Trophoblast cell (in vitro differentiated cells and primary cell): Measurements from ENCODE around the gene VWC2.

ENCODE experiments used
- DNase-seq, 2 donors: peaks; one replicate each; pipeline ENCODE4 v3.0.0-alpha.2; 2016
- H2AFZ ChIP-seq: 2 replicates; pipeline ENCODE4 v1.6.1; 2013; ENCODE audit warnings: low read length, moderate library complexity, mild to moderate bottlenecking; ENCODE audit not compliant: insufficient read depth, poor library complexity
- H2AK5ac ChIP-seq: 2 replicates; pipeline ENCODE4 v1.6.1; 2013; ENCODE audit warnings: mild to moderate bottlenecking, low read length
- H2BK120ac ChIP-seq: 2 replicates; pipeline ENCODE4 v1.6.1; 2013; ENCODE audit warnings: low read length, mild to moderate bottlenecking, moderate library complexity; ENCODE audit not compliant: insufficient read depth, poor library complexity
- H2BK12ac ChIP-seq: 2 replicates; pipeline ENCODE4 v1.6.1; 2013; ENCODE audit warnings: mild to moderate bottlenecking, low read length, moderate library complexity
- H2BK5ac ChIP-seq: 2 replicates; pipeline ENCODE4 v1.6.1; 2013; ENCODE audit warnings: low read length, low read depth, moderate library complexity, mild to moderate bottlenecking; ENCODE audit not compliant: poor library complexity
- H3K14ac ChIP-seq: 2 replicates; pipeline ENCODE4 v1.6.1; 2013; ENCODE audit warnings: mild to moderate bottlenecking, low read length
- H3K18ac ChIP-seq: 2 replicates; pipeline ENCODE4 v1.6.1; 2013; ENCODE audit warnings: mild to moderate bottlenecking, low read length
- H3K23ac ChIP-seq: 2 replicates; pipeline ENCODE4 v1.6.1; 2013; ENCODE audit warnings: low read length
- H3K27ac ChIP-seq: 2 replicates; pipeline ENCODE4 v1.5.1; 2013; ENCODE audit warnings: low read depth, mild to moderate bottlenecking, inconsistent platforms, low read length, moderate library complexity
- H3K27me3 ChIP-seq: 2 replicates; pipeline ENCODE4 v1.6.1; 2013; ENCODE audit warnings: inconsistent platforms, mild to moderate bottlenecking, low read length, moderate library complexity; ENCODE audit not compliant: insufficient read depth
- H3K36me3 ChIP-seq, 2 experiments: 1 replicate in 1 of 2; 2 replicates in 1 of 2; pipeline ENCODE4 v1.6.1; 2013; ENCODE audit warnings: low read length in 2 of 2, mild to moderate bottlenecking in 2 of 2, moderate library complexity in 1 of 2; ENCODE audit not compliant: insufficient read depth in 2 of 2, control insufficient read depth in 1 of 2
- H3K4ac ChIP-seq: 2 replicates; pipeline ENCODE4 v1.6.1; 2013; ENCODE audit warnings: low read depth, mild to moderate bottlenecking, low read length, moderate library complexity
- H3K4me1 ChIP-seq, 2 experiments: 1 replicate in 1 of 2; 2 replicates in 1 of 2; pipeline ENCODE4 v1.6.1; 2013; ENCODE audit warnings: low read length in 2 of 2, mild to moderate bottlenecking in 2 of 2, moderate library complexity in 1 of 2; ENCODE audit not compliant: insufficient read depth in 2 of 2, control insufficient read depth in 1 of 2
- H3K4me2 ChIP-seq: 2 replicates; pipeline ENCODE4 v1.6.1; 2013; ENCODE audit warnings: inconsistent platforms, mild to moderate bottlenecking, low read length, moderate library complexity
- H3K4me3 ChIP-seq: 2 replicates; pipeline ENCODE4 v1.5.1; 2013; ENCODE audit warnings: mild to moderate bottlenecking, low read depth, low read length, inconsistent platforms
- H3K79me1 ChIP-seq: one replicate; pipeline ENCODE4 v1.6.1; 2013; ENCODE audit warnings: low read length
- H3K79me2 ChIP-seq: 2 replicates; pipeline ENCODE4 v1.6.1; 2013; ENCODE audit warnings: low read length, mild to moderate bottlenecking; ENCODE audit not compliant: control insufficient read depth, insufficient read depth, poor library complexity
- H3K9ac ChIP-seq: 2 replicates; pipeline ENCODE4 v1.6.1; 2013; ENCODE audit warnings: mild to moderate bottlenecking, low read length
- H3K9me3 ChIP-seq: 2 replicates; pipeline ENCODE4 v1.6.1; 2013; ENCODE audit warnings: low read depth, mild to moderate bottlenecking, control low read depth, inconsistent platforms, low read length; ENCODE audit not compliant: insufficient read depth
- H4K12ac ChIP-seq: 2 replicates; pipeline ENCODE4 v1.6.1; 2013; ENCODE audit warnings: low read depth, mild to moderate bottlenecking, low read length, moderate library complexity
- H4K8ac ChIP-seq: 2 replicates; pipeline ENCODE4 v1.6.1; 2013; ENCODE audit warnings: low read depth, mild to moderate bottlenecking, low read length, moderate library complexity
- H4K91ac ChIP-seq: one replicate; pipeline ENCODE4 v1.6.1; 2013; ENCODE audit warnings: low read depth, mild to moderate bottlenecking, low read length, moderate library complexity
- WGBS: extraction: QIAGEN DNeasy Blood & Tissue Kit; methylation state at CpG from one replicate; pipeline ENCODE4 v1.1.7; 2013; ENCODE audit warnings: missing lambda C conversion rate; ENCODE audit not compliant: insufficient read length, insufficient coverage; ENCODE audit errors: extremely low coverage; 5-methylcytosine and 5-hydroxymethylcytosine counted together

VWC2 gene

GRCh38 chr7:49763791-49764190 lies 9.6 kb upstream of the VWC2 start:
- no peak overlapping the region for H3K4me2 ChIP-seq
- H4K91ac ChIP-seq = no peak overlapping the region
- no CpG with 5 or more reads among the region's 3 CpGs for WGBS
- H3K14ac ChIP-seq = no peak overlapping the region
- H3K4me3 ChIP-seq = no peak overlapping the region
- H2AFZ ChIP-seq = no peak overlapping the region
- no peak overlapping the region for H4K12ac ChIP-seq
- H3K79me2 ChIP-seq = no peaks in the 10 kb centered on the region
- H3K9me3 ChIP-seq = no peaks in the 10 kb centered on the region
- no peaks in the 10 kb centered on the region for H3K27me3 ChIP-seq
- no peak overlapping the region for H3K18ac ChIP-seq
- H3K9ac ChIP-seq = no peak overlapping the region
- H2BK120ac ChIP-seq = no peak overlapping the region
- no peak for DNase-seq
- H2BK5ac ChIP-seq = no peak overlapping the region
- H3K27ac ChIP-seq = no peak overlapping the region
- no peak overlapping the region for H3K4ac ChIP-seq
- H3K23ac ChIP-seq = no peak overlapping the region
- no peaks in the 10 kb centered on the region for H3K4me1 ChIP-seq
- H3K36me3 ChIP-seq = no peaks in the 10 kb centered on the region
- H2BK12ac ChIP-seq = no peak overlapping the region
- no peak overlapping the region for H4K8ac ChIP-seq
- H3K79me1 ChIP-seq = no peaks in the 10 kb centered on the region
- H2AK5ac ChIP-seq = no peak overlapping the region

- Histone ChIP-seq H4K91ac (no peak overlapping the region), H2BK5ac (no peak overlapping the region), H2AK5ac (no peak overlapping the region), H3K27ac (no peak overlapping the region), H4K8ac (no peak overlapping the region), H2BK120ac (no peak overlapping the region), H3K4me3 (no peak overlapping the region), H2BK12ac (no peak overlapping the region), H3K36me3 (no peaks in the 10 kb centered on the region), H3K23ac (no peak overlapping the region), H3K4ac (no peak overlapping the region), H3K27me3 (no peaks in the 10 kb centered on the region), H3K9me3 (no peaks in the 10 kb centered on the region), H3K79me2 (no peaks in the 10 kb centered on the region), H2AFZ (no peak overlapping the region), H4K12ac (no peak overlapping the region), H3K9ac (no peak overlapping the region), H3K4me2 (no peak overlapping the region), H3K4me1 (no peaks in the 10 kb centered on the region), H3K14ac (no peak overlapping the region), H3K79me1 (no peaks in the 10 kb centered on the region), H3K18ac (no peak overlapping the region)
- no peak for DNase-seq
- no CpG with 5 or more reads among the region's 1 CpG for WGBS
Observed at GRCh38 chr7:49766966-49767365, 6.5 kb upstream of the VWC2 start.

GRCh38 chr7:49767719-49768118 lies 5.7 kb upstream of the VWC2 start:
- Histone ChIP-seq H4K91ac (no peak overlapping the region), H4K12ac (no peak overlapping the region), H3K79me2 (no peaks in the 10 kb centered on the region), H3K27me3 (no peaks in the 10 kb centered on the region), H2BK5ac (no peak overlapping the region), H3K36me3 (no peaks in the 10 kb centered on the region), H3K4me2 (no peak overlapping the region), H3K4ac (no peak overlapping the region), H3K79me1 (no peaks in the 10 kb centered on the region), H3K9ac (no peak overlapping the region), H4K8ac (no peak overlapping the region), H3K9me3 (no peaks in the 10 kb centered on the region), H3K4me1 (no peaks in the 10 kb centered on the region), H2BK12ac (no peak overlapping the region), H3K14ac (no peak overlapping the region), H2AK5ac (no peak overlapping the region), H3K4me3 (no peak overlapping the region), H2AFZ (no peak overlapping the region), H3K18ac (no peak overlapping the region), H3K23ac (no peak overlapping the region), H3K27ac (no peak overlapping the region), H2BK120ac (no peak overlapping the region)
- DNase-seq = no peak
- no CpG with 5 or more reads among the region's 5 CpGs for WGBS

- Histone ChIP-seq H3K23ac (no peak overlapping the region), H2AFZ (no peak overlapping the region), H3K4me3 (no peak overlapping the region)
Observed at GRCh38 chr7:49768254-49768653, 5.2 kb upstream of the VWC2 start.

More at GRCh38 chr7:49768254-49768653, 5.2 kb upstream of the VWC2 start:
- Histone ChIP-seq H3K4ac (no peak overlapping the region), H2BK5ac (no peak overlapping the region), H4K12ac (no peak overlapping the region), H4K91ac (no peak overlapping the region), H4K8ac (no peak overlapping the region), H3K9ac (no peak overlapping the region), H3K36me3 (no peaks in the 10 kb centered on the region), H3K4me2 (no peak overlapping the region), H3K9me3 (no peaks in the 10 kb centered on the region), H3K27me3 (peaks cover 3% of the 10 kb centered on the region), H3K4me1 (no peaks in the 10 kb centered on the region), H3K79me2 (no peaks in the 10 kb centered on the region), H3K14ac (no peak overlapping the region), H2BK12ac (no peak overlapping the region), H2BK120ac (no peak overlapping the region), H3K79me1 (no peaks in the 10 kb centered on the region), H2AK5ac (no peak overlapping the region), H3K27ac (no peak overlapping the region), H3K18ac (no peak overlapping the region)
- no peak for DNase-seq
- no CpG with 5 or more reads among the region's 3 CpGs for WGBS
